Endothelial cell of umbilical vein (primary cell): ENCODE data around the gene GRAMD1B.

Experiments
- CTCF ChIP-seq, 2 donors: IDR thresholded peaks; 1 replicate in 1 of 2; 2 replicates in 1 of 2; pipeline ENCODE4 v1.5.1; 2011; ENCODE audit warnings: low read length in 2 of 2, mild to moderate bottlenecking in 2 of 2, moderate library complexity in 2 of 2, control low read depth in 1 of 2, inconsistent platforms in 1 of 2, low read depth in 1 of 2; ENCODE audit not compliant: insufficient read depth in 1 of 2; ENCODE audit errors: extremely low read depth in 1 of 2
- EZH2 ChIP-seq: IDR thresholded peaks from 2 replicates; pipeline ENCODE4 v1.6.1; 2012; ENCODE audit warnings: borderline replicate concordance, low read depth, mild to moderate bottlenecking, moderate library complexity, low read length, inconsistent platforms; ENCODE audit not compliant: severe bottlenecking
- FOS ChIP-seq: IDR thresholded peaks from 2 replicates; pipeline ENCODE4 v1.6.1; 2011; ENCODE audit warnings: mild to moderate bottlenecking, low read length, moderate library complexity, borderline replicate concordance; ENCODE audit not compliant: insufficient read depth
- GATA2 ChIP-seq: IDR thresholded peaks from 2 replicates; pipeline ENCODE4 v1.7.0; 2011; ENCODE audit warnings: low read depth, mild to moderate bottlenecking, moderate library complexity, mixed read lengths, low read length; ENCODE audit not compliant: insufficient read length, insufficient read depth
- JUN ChIP-seq: IDR thresholded peaks from 2 replicates; pipeline ENCODE4 v1.6.1; 2011; ENCODE audit warnings: borderline replicate concordance, low read depth; ENCODE audit not compliant: insufficient read length, insufficient read depth
- MYC ChIP-seq: IDR thresholded peaks from one replicate; pipeline ENCODE4 v1.6.1; 2011; ENCODE audit warnings: mild to moderate bottlenecking, low read depth, low read length
- POLR2A ChIP-seq: IDR thresholded peaks from 2 replicates; pipeline ENCODE4 v1.6.1; 2012; ENCODE audit warnings: low read depth, mild to moderate bottlenecking, control low read depth, low read length
- POLR2AphosphoS5 ChIP-seq: IDR thresholded peaks from 2 replicates; pipeline ENCODE4 v1.6.1; 2012; ENCODE audit warnings: low read depth, mild to moderate bottlenecking, control low read depth, low read length, moderate library complexity; ENCODE audit not compliant: insufficient read depth
- TF ChIP-seq, protein P1 (sequence below): IDR thresholded peaks from 2 replicates; pipeline ENCODE4 v1.6.1; 2011; ENCODE audit not compliant: insufficient read depth, insufficient read length

DNA sequence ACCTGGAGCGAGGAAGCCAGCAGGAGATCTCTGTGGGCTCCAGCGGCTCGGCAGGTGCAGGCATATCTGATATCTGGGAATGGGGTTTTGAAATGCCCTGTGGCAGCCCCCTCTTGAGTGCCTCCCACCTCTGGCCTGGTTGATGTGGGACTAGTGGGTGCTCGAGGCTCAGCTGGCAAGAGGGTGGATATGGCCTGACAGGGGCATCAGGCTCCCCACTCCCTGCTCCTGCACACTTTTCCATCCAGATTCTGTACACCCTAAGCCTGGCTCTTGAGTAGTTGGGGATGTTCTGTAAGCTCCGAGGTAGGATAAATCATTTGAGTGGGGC lies 149.4 kb downstream of the GRAMD1B start:
- no peak for TF ChIP-seq POLR2A
- no peak for TF ChIP-seq CTCF (IDR thresholded peaks at IDR 0.05; ENCODE audit: extremely low read depth in 1 of 2, insufficient read depth in 1 of 2, low read depth in 1 of 2, low read length in 2 of 2)
- no peak for TF ChIP-seq POLR2AphosphoS5
- TF ChIP-seq, protein P1, sequence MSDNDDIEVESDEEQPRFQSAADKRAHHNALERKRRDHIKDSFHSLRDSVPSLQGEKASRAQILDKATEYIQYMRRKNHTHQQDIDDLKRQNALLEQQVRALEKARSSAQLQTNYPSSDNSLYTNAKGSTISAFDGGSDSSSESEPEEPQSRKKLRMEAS = no peak
- TF ChIP-seq FOS = no peak
- TF ChIP-seq EZH2 = no peak
- TF ChIP-seq GATA2 = no peak
- TF ChIP-seq JUN = no peak
- TF ChIP-seq MYC = no peak
